K562 (cell line): Measurements from ENCODE around the gene SLC24A1.

Experiments
- GATAD2B ChIP-seq: fragments of 450-650 bp; IDR thresholded peaks from 2 replicates; pipeline ENCODE4 v1.6.1; 2017; ENCODE audit warnings: mild to moderate bottlenecking, borderline replicate concordance
- JUNB ChIP-seq: fragments of 450-650 bp; formaldehyde crosslinking; conservative IDR thresholded peaks from 2 replicates; pipeline ENCODE4 v1.4.0; 2020; ENCODE audit warnings: mild to moderate bottlenecking
- ZNF512 ChIP-seq: IDR thresholded peaks from 2 replicates; pipeline ENCODE4 v1.6.1; 2016; ENCODE audit warnings: missing genetic modification characterization, missing compliant biosample characterization

GRCh38 chr15:65603134-65603533 lies 18.6 kb upstream of the SLC24A1 start:
- TF ChIP-seq ZNF512 (no peak), JUNB (CRISPR knock-in tag) (no peak), GATAD2B (no peak)
